Upper lobe of right lung (tissue), 1 donor: ENCODE results near the gene BMP6. TPM values are rescaled to one million over a fixed set of nuclear protein-coding genes. Genes with fewer than 3 reads are reported as not detected.

Experiments used
- ATAC-seq: fragments of 200-7000 bp; cut with Tn5 transposase; one replicate; pipeline ENCODE4 v1.9.1; 2020; ENCODE audit warnings: mild to moderate bottlenecking, moderate library complexity
- DNase-seq: peaks from one replicate; pipeline ENCODE4 v3.0.0-alpha.2; 2020
- H3K27ac ChIP-seq: fragments of 200-600 bp; one replicate; pipeline ENCODE4 v1.8.0; 2022
- H3K27me3 ChIP-seq: fragments of 200-600 bp; one replicate; pipeline ENCODE4 v1.8.0; 2022; ENCODE audit warnings: mild to moderate bottlenecking
- H3K36me3 ChIP-seq: fragments of 200-600 bp; one replicate; pipeline ENCODE4 v1.8.0; 2022
- H3K4me1 ChIP-seq: fragments of 200-600 bp; one replicate; pipeline ENCODE4 v1.8.0; 2022
- H3K4me3 ChIP-seq: fragments of 200-600 bp; one replicate; pipeline ENCODE4 v1.8.0; 2022; ENCODE audit warnings: mild to moderate bottlenecking
- H3K9me3 ChIP-seq: fragments of 200-600 bp; one replicate; pipeline ENCODE4 v1.8.0; 2022
- intact Hi-C: fragments of 100-400 bp; cut with DNase I; formaldehyde crosslinking; loops from one replicate; pipeline ENCODE4 v1.11.0; 2022
- long read RNA-seq: library from polyadenylated mRNA; unstranded; transcript quantifications from one replicate; pipeline ENCODE4 v2.0.0, GENCODE V29; 2021
- total RNA-seq: library from RNA; stranded (reverse); fragmentation: NEBNext Ultra II Directional; extraction: Animal tissue kit (Norgen Biotek cat#: 25700); gene quantifications from one replicate; pipeline ENCODE4 v1.2.1, GENCODE V29; 2021
- TF ChIP-seq, protein P1 (sequence below): fragments of 200-600 bp; IDR thresholded peaks from one replicate; pipeline ENCODE4 v1.8.0; 2022; ENCODE audit warnings: antibody characterized with exemption
- donor health status: DM: no; HTN: yes; CAD: no; lungs with severe emphysema.

Gene BMP6
- total RNA-seq, result 6.6 TPM
- long read RNA-seq, transcript BMP6-201 (7 exons, 2,780 nt), result major isoform, 22 of 28 reads
- long read RNA-seq, partial matches to known transcripts, result 0 of 28 reads
- long read RNA-seq, other reads (novel, unspliced or antisense), result 6 of 28 reads

DNA sequence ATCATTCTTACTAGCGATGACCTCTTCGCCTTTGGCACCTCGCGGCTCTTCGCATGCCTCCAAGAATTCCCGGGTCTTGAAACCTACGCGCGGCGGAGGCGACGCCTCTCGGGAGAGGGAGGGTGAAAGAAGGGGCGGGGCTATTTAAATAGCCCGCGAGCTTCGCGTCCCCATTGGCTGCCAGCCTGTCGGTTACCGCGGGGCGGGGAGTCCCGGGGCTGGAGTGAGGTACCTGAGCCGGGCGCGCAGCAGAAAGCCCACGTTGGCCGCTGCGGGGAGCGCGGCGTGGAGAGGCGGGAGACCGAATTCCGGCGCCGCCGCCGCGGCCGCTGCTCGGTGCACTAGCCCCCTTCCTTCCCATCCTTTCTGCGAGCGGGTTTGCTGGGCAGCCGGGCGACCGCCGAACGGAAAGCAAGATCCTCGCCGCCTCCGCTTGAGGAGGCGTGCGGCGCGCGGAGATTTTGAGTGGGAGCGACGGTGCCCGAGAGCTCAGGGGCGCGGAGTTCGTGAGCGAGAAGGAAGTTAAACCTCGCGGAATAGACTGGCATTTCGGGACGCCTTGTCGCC is at the start of gene BMP6:
BMP6 (plus strand) TSS at position 251 of the 567 bp plus-strand sequence. CDS start 857 bp downstream, outside the sequence.
- Histone ChIP-seq H3K27me3 (peaks cover 34% of the 10 kb centered on the region), H3K4me1 (peaks cover 20% of the 10 kb centered on the region), H3K9me3 (no peaks in the 10 kb centered on the region), H3K27ac (no peak within 1 kb of the TSS), H3K4me3 (peak within 1 kb of the TSS; percentile 67), H3K36me3 (no peaks in the 10 kb centered on the region)
- peak; percentile 92 for DNase-seq
- peak; percentile 94 for ATAC-seq
- TF ChIP-seq, protein P1, sequence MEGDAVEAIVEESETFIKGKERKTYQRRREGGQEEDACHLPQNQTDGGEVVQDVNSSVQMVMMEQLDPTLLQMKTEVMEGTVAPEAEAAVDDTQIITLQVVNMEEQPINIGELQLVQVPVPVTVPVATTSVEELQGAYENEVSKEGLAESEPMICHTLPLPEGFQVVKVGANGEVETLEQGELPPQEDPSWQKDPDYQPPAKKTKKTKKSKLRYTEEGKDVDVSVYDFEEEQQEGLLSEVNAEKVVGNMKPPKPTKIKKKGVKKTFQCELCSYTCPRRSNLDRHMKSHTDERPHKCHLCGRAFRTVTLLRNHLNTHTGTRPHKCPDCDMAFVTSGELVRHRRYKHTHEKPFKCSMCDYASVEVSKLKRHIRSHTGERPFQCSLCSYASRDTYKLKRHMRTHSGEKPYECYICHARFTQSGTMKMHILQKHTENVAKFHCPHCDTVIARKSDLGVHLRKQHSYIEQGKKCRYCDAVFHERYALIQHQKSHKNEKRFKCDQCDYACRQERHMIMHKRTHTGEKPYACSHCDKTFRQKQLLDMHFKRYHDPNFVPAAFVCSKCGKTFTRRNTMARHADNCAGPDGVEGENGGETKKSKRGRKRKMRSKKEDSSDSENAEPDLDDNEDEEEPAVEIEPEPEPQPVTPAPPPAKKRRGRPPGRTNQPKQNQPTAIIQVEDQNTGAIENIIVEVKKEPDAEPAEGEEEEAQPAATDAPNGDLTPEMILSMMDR, result no peak
- intact Hi-C loops, result no loop called here

DNA sequence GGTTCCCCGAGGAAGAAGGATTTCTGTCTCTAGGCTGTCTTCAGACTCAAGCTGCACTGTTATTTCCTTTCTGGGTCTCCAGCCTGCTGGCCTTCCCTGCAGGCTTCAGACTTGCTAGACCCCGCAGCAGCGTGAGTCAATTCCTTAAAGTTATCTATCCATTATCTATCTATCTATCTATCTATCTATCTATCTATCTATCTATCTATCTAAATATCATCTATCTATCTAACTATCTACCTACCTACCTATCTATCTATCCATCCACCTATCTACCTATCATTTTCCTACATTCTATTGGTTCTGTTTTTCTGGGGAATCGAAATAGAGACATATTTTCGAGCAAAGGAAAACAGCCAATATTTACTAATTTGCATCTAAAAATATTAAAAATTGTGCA is 48.7 kb upstream of the BMP6 start:
- no peak overlapping the region for H3K27ac ChIP-seq
- H3K27me3 ChIP-seq, result no peaks in the 10 kb centered on the region
- H3K36me3 ChIP-seq, result no peaks in the 10 kb centered on the region
- peaks cover 8% of the 10 kb centered on the region for H3K4me1 ChIP-seq
- ATAC-seq (no peak), DNase-seq (no peak)
- no peaks in the 10 kb centered on the region for H3K9me3 ChIP-seq
- TF ChIP-seq, protein P1, result no peak
- H3K4me3 ChIP-seq, result no peak overlapping the region
- intact Hi-C loops, result no loop called here

DNA sequence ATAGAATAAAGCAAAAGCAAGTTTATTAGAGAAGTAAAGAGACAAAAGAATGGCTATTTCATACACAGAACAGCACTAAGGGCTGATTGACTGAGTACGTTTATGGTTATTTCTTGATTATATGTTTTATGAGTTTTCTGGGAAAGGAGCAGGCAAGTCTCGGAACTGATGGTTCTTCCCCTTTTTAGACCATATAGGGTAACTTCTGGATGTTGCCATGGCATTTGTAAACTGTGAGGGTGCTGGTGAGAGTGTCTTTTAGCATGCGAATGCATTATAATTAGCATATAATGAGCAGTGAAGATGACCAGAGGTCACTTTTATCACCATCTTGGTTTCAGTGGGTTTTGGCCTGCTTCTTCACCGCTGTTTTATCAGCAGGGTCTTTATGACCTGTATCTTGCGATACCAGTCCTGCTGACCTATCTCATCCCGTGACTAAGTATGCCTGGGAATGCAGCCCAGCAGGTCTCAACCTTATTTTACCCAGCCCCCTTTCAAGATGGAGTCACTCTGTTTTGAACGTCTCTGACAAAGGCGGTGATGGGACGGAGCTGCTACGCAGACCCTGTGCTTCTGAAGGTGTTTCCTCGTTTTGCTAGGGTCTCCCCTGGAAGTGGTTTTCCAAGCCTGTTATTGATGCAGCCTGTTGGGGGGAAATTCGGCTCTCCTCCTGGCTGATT is 45.4 kb upstream of the BMP6 start:
- Histone ChIP-seq H3K9me3 (no peaks in the 10 kb centered on the region), H3K36me3 (no peaks in the 10 kb centered on the region), H3K4me1 (no peaks in the 10 kb centered on the region), H3K27me3 (no peaks in the 10 kb centered on the region), H3K4me3 (no peak overlapping the region), H3K27ac (no peak overlapping the region)
- intact Hi-C loops, result no loop called here
- TF ChIP-seq, protein P1, result no peak
- no peak for ATAC-seq
- no peak for DNase-seq

DNA sequence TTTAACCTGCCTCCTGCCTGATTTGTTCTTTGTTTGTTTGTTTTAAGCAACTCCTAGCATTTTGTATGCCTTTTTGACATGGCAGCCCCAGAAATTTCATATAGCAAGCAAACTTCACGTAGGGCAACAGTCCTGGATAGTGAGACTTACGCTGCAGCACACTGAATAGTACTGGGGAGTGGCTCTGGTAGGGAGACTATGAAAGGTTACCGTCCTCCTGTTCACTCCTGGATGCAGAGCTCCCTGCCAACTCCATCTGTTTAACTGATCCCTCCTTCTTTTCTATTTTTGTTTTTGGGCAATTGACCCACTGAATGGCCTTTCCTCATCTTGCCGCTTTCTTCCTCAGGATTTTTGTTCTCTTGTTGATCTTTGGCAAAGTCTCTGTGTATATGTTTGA is 44.5 kb upstream of the BMP6 start:
- H3K27me3 ChIP-seq, result no peaks in the 10 kb centered on the region
- TF ChIP-seq, protein P1, result no peak
- intact Hi-C loops, result no loop called here
- H3K4me3 ChIP-seq, result no peak overlapping the region
- H3K27ac ChIP-seq, result no peak overlapping the region
- no peaks in the 10 kb centered on the region for H3K4me1 ChIP-seq
- ATAC-seq (no peak), DNase-seq (no peak)
- no peaks in the 10 kb centered on the region for H3K9me3 ChIP-seq
- no peaks in the 10 kb centered on the region for H3K36me3 ChIP-seq

DNA sequence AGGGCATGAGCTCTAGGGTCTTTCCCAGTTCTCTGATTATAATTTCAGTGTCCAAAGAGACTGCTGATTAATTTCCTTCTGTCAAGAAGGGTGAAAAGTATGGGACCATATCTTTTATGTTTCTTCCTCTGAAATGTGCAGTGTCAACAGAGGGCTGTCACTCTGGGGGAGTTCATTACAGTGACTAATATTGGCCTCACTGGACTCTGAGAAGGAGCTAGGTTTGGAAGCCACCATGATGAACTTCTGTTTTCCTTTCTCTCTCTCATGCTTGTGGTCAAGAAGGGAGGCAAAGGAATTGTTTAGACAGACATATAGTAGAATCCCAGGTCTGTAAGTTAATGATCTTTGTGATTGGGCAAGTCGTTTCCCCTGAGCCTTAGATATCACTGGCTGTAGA is 41.8 kb upstream of the BMP6 start:
- H3K27ac ChIP-seq, result no peak overlapping the region
- no peaks in the 10 kb centered on the region for H3K9me3 ChIP-seq
- TF ChIP-seq, protein P1, result no peak
- ATAC-seq (no peak), DNase-seq (no peak)
- no peaks in the 10 kb centered on the region for H3K36me3 ChIP-seq
- no peaks in the 10 kb centered on the region for H3K27me3 ChIP-seq
- H3K4me1 ChIP-seq, result no peaks in the 10 kb centered on the region
- intact Hi-C loops, result no loop called here
- no peak overlapping the region for H3K4me3 ChIP-seq
